Kidney capillary endothelial cell (primary cell): Measurements from ENCODE around the gene RPTOR.
A peak's percentile ranks its signal among the peaks of the same experiment; 100 is the strongest.

Experiments
- DNase-seq: peaks from one replicate; pipeline ENCODE4 v3.0.0-alpha.2; 2018; ENCODE audit warnings: low spot score

The RPTOR gene

GRCh38 chr17:80544655-80545498 is at the start of gene RPTOR:
TSS of gene RPTOR (plus strand) at chr17:80544838. CDS start at chr17:80545630, 792 bp downstream.
- DNase-seq = peak; percentile 84

GRCh38 chr17:80497726-80498241 is 46.9 kb upstream of the RPTOR start:
- no peak for DNase-seq

GRCh38 chr17:80498242-80498919 is 46.3 kb upstream of the RPTOR start:
- DNase-seq = no peak

- no peak for DNase-seq
These were observed 45.7 kb upstream of the RPTOR start for GRCh38 chr17:80498920-80499410.

- no peak for DNase-seq
These were observed 45.1 kb upstream of the RPTOR start for GRCh38 chr17:80499560-80499959.

- DNase-seq = no peak
These were observed 44.5 kb upstream of the RPTOR start for GRCh38 chr17:80499961-80500665.

GRCh38 chr17:80501741-80502577 is 42.7 kb upstream of the RPTOR start:
- no peak for DNase-seq

GRCh38 chr17:80502578-80502877 is 42.1 kb upstream of the RPTOR start:
- DNase-seq = no peak

GRCh38 chr17:80503031-80503430 is 41.6 kb upstream of the RPTOR start:
- no peak for DNase-seq

GRCh38 chr17:80503921-80504320 is 40.7 kb upstream of the RPTOR start:
- no peak for DNase-seq

- peak; percentile 40 for DNase-seq
These were observed 39.8 kb upstream of the RPTOR start for GRCh38 chr17:80504686-80505413.

- DNase-seq = peak; percentile 36
These were observed 37.5 kb upstream of the RPTOR start for GRCh38 chr17:80507177-80507576.

- no peak for DNase-seq
These were observed 36.7 kb upstream of the RPTOR start for GRCh38 chr17:80507965-80508364.

- DNase-seq = no peak
These were observed 35.3 kb upstream of the RPTOR start for GRCh38 chr17:80509311-80509710.

GRCh38 chr17:80510132-80510531 is 34.5 kb upstream of the RPTOR start:
- DNase-seq = no peak

GRCh38 chr17:80510772-80511171 is 33.9 kb upstream of the RPTOR start:
- no peak for DNase-seq

- DNase-seq = no peak
These were observed 33.1 kb upstream of the RPTOR start for GRCh38 chr17:80511222-80512180.

GRCh38 chr17:80512233-80512632 is 32.4 kb upstream of the RPTOR start:
- DNase-seq = no peak

GRCh38 chr17:80513201-80513600 is 31.4 kb upstream of the RPTOR start:
- DNase-seq = no peak

GRCh38 chr17:80513892-80514291 is 30.7 kb upstream of the RPTOR start:
- DNase-seq = no peak
